GM18502 (cell line): ENCODE measurements around the gene ZNF804A.
"Not testable (repeated sequence)": the region's sequence is repeated elsewhere in the genome, so short reads cannot be mapped to it uniquely, and the experiment has no call there.

Experiments
- ATAC-seq: cut with Tn5 transposase; IDR thresholded peaks from one replicate; pipeline ENCODE4 v1.9.1; 2021; ENCODE audit warnings: mild to moderate bottlenecking; ENCODE audit not compliant: unreplicated experiment, poor library complexity

Gene ZNF804A

DNA sequence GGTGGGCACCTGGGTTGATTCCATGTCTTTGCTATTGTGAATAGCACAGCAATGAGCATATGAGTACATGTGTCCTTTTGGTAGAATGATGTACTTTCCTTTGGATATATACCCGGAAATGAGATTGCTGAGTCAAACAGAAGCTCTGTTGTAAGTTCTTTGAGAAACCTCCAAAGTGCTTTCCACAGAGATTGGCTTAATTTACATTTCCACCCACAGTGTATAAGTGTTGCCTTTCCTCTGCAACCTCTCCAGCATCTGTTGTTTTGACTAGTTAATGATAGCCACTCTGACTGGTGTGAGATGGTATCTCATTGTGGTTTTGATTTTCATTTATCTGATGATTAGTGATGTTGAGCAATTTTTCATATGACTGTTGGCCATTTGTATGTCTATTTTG lies 194.8 kb downstream of the ZNF804A start:
- ATAC-seq, result no peak

DNA sequence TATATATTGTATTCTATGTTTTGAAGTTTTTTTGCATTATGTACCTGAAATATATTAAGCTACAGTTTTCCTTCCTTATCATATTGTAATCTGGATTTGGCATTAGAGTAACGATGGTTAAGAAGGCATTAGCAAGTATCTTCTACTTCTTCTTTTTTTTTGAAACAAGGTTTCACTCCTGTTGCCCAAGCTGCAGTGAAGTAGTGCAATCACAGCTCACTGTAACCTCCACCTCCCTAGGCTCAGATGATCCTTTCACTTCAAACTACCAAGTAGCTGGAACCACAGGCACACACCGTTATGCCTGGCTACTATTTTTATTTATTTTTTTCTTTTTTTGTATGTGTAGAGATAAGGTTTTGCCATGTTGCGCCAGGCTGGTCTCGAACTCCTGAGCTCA lies 201.1 kb downstream of the ZNF804A start:
- ATAC-seq, result no peak

DNA sequence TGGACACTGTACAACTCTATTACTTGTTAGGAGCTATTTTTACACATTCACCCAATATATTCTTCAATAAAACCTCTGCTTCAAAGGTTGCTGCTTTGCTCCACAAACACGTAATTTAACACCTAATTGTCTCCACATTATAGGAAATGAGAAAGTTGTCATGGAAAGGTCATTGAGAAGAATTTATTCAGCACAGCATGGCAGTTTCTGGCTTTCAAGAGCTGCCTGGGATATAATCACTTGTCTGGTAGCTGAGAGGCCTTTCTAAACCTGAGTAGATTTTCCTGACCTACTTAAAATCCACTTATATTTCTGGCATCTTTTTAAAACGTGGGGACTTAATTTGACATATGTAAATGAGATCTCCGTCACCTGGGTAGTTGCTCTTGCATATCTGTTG lies 216.1 kb downstream of the ZNF804A start:
- no peak for ATAC-seq

DNA sequence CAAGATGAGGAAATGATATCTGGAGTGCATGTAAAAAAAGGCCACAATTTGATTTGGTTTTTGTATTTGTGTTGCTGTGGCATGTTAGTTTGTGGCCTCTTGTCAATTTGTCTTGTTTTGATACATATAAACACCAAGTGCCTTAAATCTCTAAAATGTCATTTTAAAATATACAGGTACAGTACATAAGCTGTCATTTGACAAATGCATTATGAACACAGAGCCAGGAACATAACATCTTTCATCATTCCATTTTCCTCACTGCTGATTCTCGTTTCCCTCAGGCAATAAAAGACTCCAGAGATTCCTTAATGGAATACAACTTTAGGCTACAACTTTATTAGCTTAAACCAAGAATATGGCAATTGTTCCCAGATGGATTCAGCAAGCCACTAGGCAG lies 217.5 kb downstream of the ZNF804A start:
- no peak for ATAC-seq

DNA sequence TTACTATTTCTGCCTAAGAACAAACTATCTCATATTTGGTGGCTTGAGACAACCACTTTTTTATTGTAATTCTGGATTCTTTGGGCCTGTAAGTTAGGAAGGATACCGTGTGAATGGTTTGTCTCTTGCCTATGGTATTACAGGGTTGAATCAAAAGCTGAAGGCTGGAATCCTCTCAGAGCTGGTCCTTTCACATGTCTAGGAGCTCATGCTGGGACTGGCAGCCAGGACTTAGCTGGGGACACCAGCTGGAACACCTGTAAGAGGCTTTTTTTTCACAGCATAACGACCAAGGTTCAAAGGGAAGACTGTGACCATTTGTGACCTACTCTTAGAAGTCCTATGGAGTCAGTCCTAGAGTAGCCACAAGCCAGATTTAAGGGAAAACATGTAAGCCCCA lies 226.3 kb downstream of the ZNF804A start:
- no peak for ATAC-seq

DNA sequence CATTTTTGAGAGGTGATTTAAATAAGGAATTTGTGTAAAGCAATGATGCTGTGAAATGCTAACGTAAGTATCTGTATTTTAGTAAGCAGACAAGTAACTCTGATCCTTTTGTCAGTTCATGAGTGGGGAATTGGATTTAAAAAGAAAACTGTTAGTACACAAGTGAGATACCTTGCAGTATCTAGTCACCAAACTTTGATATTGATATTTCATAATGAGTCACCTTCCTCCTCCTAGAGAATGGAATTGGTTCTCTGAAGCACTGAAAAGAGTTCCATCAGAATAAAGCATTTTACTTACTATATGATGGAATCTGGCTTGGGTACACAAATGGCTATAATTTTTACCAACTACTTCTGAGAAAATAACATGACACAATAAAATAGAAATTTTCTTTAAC lies 232.2 kb downstream of the ZNF804A start:
- no peak for ATAC-seq

DNA sequence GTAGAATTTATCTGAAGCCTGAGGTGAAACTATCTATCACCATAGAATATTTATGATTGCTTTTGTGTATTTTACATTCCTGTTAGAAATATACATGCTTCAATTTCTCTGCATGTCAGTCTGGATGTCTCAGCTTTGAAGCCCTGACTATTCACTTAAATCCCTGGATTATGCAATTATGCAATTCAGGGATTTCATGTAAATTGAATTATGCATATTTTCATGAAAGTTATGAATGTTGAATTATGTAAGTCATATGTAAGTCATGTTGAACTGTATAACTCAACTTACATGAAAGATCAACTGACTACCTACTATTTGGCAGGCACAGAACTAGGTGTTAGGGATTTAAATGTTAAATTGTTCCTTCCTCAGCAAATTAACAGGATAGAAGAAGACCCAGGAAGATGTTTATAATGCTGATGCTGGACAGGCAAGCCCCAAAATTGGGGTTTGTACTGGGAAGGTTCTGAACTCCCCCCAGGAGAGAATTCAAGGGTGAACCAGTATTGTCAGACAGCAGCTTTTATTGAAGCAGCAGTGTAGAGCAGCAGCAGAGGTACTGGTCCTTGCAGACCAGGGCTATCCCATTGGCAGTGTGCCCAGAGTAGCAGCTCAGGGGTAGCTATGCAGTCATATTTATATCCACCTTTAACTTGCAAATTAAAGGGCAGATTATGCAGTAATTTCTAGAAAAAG lies 236.5 kb downstream of the ZNF804A start:
- ATAC-seq, result no peak

DNA sequence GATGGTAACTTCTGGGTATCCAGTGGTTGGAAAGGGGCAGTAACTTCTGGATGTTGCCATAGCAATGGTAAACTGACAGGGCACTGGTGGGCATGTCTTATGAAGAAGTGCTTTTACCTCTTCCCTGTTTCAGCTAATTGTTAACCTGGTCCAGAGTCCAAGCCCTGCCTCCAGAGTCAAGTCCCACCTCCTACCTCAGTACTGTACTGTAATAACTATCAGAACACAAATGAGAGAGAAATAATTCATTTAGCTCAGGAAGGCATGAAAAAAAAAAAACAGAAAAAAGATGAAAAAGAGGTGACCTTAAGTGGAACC lies 237.0 kb downstream of the ZNF804A start:
- ATAC-seq, result no peak

DNA sequence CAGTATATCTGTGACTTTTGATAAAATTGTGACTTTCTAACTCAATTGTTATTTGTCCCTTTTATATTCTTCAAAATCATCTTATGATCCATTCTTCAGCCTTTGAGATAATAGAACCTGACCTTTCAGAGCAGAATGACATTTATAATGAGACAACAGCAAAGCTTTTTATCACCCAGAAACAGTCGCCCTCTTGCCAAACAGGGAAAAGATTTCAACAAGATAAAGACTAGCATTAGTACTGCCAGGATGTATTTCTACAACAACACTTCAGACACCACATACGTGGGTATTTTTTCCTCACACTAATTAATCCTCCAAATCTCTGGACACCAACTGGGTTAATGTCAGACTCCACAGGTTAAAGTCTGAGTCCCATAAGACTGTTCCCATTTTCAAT lies 249.0 kb downstream of the ZNF804A start:
- ATAC-seq, result no peak

DNA sequence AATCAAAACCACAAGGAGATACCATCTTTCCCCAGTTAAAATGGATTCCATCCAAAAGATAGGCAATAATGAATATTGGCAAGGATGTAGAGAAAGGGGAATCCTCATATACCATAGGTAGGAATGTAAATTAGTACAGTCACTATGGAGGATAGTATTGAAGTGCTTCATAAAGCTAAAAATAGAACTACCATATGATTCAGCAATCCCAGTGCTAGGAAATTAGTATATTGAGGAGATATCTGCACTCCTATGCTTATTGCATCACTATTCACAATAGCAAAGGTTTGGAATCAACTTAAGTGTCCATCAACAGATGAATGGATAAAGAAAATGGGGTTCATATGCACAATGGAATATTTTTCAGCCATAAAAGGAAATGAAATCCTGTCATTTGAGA lies 251.2 kb downstream of the ZNF804A start:
- ATAC-seq, result no peak

DNA sequence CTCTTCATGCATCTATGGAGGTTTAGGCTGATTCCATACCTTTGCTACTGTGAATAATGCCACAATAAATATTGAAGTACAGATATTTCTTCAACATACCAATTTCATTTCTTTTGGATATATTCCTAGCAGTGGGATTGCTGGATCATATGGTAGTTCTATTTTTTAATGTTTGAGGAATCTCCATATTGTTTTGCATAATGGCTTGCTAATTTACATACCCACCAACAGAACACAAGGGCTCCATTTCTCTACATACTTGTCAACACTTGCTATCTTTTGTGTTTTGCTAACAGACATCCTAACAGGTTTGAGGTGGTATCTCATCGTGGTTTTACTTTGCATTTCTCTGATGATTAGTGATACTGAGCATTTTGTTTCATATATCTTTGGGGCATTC lies 253.2 kb downstream of the ZNF804A start:
- no peak for ATAC-seq

DNA sequence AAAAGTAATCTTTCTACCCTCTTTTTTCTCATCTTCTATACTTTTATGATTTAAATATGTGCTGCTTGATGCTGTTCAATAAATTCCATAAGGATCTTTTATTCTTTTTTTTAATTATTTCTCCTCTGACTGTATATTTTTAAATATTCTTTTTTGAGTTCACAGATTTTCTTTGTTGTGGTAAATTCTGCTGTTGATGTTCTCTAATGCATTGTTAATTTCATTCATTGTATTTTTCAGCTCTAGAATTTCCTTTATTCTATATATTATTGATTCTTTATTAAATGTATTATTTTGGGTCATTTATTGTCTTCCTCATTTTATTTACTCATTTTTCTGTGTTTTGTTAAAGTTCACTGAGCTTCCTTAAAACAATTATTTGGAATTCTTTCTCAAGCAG lies 260.9 kb downstream of the ZNF804A start:
- no peak for ATAC-seq

DNA sequence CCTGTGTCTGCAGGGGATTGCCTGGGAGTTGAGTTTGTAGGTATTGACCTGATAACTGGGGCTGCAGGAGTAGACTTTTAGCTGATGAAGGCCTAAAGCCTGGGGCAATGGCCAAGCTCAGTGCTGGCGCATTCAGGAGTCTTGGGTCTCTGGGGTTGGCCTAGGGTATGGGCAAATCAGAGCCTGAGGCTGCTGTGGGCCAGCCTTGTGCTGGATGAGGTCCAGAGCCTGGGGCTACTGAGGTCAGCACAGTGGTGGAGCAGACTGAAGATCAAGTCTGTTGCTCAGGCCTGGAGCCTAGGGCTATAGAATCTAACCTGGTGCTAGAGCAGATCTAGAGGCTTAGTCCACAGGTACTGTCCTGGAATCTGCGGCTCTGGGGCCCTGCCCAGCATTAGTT lies 262.4 kb downstream of the ZNF804A start:
- ATAC-seq, result no peak

DNA sequence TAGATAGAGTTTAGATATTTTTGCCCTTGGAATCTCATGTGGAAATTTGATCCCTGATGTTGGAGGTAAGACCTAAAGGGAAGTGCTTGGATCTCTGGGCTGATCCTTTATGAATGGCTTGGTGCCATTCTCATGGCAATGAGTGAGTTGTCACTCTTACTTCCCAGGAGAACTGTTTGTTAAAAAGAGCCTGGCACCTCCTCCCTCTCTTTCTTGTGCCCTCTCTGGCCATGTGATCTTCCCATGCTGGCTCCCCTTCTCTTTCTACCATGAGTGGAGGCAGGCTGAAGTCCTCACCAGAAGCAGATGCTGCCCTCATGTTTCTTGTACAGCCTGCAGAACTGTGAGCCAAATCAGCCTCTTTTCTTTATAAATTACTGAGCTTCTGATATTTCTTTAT lies 276.9 kb downstream of the ZNF804A start:
- no peak for ATAC-seq

DNA sequence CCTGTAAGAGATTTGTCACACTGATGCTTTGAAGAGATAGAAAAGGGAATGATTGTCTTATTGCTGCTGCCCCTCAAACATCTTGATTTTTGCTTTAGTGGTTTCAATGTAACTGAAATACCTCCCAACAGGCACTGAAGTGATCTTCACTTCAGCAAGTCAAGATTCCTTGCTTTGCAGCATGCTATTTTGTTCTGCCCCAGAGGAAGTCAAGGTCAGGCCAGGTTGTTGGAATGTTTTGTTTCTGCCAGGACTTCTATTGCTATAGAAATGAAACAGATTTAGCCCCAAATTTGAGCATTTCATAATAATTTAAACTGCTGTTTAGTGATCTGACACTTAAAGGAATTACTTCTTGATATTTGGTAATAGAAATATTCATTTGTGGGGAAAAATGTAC lies 277.6 kb downstream of the ZNF804A start:
- ATAC-seq, result no peak

DNA sequence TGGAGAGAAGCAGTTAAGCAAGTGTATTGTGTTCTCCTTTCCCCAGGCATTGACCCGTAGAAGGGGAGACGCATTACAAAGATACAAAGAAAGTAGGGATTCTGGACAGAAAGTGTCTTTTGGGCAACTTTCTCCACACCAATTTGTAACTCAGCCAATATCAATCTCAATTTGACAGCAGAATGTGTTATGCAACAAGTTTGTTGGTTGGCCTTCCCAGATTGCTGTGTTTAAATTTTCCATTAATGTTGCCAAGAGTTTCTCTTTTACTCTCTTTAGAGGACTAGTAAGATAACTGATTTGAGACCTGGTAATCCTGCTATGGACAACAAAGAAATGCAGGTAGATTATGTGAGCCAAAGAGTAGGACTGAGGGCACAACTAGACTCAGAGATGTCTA lies 279.6 kb downstream of the ZNF804A start:
- ATAC-seq, result no peak

DNA sequence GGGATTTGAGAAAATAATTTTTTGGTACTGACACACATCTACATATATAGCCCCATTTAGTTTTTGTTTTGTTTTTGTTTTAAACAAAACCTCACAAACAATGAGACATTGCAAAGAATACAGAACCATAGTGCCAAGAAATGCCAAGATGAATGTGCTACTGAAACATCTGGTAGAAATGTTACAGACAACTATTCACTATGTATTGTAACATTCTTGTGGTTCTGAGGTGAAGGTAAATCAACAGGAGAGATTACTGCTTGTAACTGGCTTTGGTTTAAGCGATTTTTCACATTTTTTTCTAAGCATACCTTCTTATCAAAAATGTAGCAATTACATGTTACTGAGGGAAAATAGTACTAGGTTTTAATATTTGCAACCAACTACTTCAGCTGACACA lies 281.3 kb downstream of the ZNF804A start:
- no peak for ATAC-seq

DNA sequence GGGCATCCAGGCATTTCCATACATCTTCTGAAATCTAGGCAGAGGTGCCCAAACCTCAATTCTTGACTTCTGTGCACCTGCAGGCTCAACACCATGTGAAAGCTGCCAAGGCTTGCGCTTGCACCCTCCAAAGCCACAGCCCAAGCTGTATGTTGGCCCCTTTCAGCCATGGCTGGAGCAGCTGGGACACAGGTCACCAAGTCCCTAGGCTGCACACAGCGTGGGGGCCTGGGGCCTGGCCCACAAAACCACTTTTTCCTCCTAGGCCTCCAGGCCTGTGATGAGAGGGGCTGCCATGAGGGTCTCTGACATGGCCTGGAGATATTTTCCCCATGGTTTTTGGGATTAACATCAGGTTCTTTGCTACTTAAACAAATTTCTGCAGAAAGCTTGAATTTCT lies 288.3 kb downstream of the ZNF804A start:
- ATAC-seq, result not testable (repeated sequence)

DNA sequence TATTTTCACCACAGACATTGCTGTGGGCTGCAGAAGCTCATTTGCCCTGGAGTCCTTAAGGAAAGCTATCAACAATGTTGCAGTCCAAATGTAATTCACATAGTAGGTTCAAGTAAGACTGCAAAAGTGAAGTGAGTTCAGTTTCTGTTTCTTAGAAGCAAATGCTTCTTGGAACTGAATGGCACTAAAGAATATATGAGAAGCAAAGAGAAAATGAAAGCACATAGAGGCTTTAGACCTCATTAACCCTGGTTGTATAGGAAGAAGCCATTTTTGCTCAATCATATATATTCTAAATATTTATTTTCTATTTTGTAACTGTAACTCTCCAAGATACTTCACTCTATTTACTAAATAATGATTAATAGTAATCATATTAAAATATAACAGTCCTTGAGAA lies 292.0 kb downstream of the ZNF804A start:
- ATAC-seq, result no peak

DNA sequence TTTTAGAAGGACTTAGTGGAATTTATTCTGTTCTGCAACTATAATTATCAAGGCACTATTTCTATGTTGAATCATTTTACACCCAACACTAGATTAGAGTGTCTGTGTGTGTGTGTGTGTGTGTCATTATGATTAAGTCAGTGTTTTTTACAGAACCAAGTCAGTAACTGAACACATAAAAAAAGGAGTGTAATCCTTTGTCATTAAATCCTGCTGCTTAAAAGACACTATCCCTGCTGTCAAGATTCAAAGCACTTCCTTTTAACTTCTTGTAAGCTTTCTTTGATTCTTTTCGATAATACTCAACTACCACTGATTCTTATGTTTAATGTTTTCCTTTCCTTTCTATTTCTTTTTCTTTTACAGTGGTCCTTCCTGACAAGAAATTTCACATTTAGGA lies 306.7 kb downstream of the ZNF804A start:
- no peak for ATAC-seq

DNA sequence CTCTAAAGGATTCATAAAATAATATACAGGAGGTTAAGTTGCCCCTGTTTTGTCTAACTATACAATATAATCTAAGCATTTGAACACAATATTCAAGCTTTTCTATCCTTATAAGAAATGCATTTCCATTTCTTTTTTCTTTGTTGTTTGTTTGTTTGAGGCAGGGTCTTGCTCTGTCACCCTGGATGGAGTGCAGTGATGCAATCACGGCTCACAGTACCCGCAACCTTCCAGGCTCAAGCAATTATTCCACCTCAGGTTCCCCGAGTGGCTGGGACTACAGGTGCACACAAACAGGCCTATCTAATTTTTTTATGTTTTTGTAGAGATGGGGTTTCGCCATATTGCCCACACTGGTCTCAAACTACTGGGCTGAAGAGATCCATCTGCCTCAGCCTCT lies 307.8 kb downstream of the ZNF804A start:
- ATAC-seq, result no peak

DNA sequence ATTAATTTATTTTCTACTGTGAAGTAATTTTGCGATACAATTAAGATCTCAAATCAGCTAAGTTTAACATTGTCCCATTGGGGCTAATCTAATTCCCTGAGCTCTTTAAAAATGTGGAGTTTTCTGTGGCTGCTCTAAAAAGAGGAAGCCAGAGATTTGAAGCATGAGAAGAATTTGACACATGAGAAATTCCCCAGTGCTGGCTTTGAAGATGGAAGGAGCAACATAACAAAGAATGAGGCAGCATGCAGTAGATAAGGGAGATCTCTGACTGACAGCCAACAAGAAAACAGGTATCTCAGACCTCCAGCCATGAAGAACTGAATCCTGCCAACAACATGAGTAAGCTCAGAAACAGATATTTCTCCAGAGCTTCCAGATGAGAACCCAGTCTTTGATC lies 308.4 kb downstream of the ZNF804A start:
- no peak for ATAC-seq

DNA sequence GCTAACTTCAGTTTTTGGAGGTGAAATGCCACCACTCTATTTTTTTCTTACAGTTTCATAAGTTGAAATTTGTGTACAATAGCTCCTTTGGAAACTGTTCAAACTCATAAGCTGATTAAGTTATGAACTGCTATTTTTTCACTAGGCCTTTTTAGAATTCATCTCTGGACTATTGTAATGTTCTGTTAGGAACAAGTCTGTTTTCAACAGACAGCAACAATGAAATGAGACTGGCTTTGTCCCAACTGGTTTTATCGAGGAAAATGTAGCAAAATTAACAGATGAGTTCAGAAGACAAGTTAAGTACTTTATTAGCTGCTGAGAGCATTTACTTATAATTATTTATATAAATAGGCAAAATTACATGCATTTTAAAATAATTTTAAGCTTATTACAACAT lies 310.6 kb downstream of the ZNF804A start:
- ATAC-seq, result no peak
